ENCODE data around the gene CDH23.

The CDH23 gene

DNA sequence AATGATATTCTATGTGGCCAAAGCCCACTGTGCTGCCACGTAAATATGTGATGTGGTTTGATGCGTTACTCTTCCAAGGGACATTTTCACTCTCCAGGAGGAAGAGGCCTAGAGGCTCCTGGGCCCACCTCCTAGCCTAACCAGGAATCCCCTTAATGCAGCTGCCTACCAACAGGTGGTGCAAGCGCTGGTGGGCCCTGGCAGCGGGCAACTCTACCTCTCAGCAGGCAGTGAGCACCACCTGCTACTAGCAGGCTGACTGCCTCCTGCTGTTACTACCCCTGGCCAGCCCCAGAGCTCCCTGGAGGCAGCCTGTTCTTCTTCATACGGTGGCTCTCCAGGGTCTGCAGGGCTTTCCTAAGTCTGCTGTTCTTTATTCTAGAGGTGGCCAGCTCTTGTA, 62.8 kb downstream of the CDH23 start:
- no peak for DNase-seq (ENCODE audit: low read depth)
- no peak overlapping the region for H3K4me3 ChIP-seq (ENCODE audit: low read depth, low read length)
- in situ Hi-C loops (cut with HindIII; ENCODE audit: low sequenced_read_pairs): no loop called here
- TF ChIP-seq, protein P1, sequence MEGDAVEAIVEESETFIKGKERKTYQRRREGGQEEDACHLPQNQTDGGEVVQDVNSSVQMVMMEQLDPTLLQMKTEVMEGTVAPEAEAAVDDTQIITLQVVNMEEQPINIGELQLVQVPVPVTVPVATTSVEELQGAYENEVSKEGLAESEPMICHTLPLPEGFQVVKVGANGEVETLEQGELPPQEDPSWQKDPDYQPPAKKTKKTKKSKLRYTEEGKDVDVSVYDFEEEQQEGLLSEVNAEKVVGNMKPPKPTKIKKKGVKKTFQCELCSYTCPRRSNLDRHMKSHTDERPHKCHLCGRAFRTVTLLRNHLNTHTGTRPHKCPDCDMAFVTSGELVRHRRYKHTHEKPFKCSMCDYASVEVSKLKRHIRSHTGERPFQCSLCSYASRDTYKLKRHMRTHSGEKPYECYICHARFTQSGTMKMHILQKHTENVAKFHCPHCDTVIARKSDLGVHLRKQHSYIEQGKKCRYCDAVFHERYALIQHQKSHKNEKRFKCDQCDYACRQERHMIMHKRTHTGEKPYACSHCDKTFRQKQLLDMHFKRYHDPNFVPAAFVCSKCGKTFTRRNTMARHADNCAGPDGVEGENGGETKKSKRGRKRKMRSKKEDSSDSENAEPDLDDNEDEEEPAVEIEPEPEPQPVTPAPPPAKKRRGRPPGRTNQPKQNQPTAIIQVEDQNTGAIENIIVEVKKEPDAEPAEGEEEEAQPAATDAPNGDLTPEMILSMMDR (IDR thresholded peaks at IDR 0.05; ENCODE audit: low read depth, low read length, missing control alignments): no peak

DNA sequence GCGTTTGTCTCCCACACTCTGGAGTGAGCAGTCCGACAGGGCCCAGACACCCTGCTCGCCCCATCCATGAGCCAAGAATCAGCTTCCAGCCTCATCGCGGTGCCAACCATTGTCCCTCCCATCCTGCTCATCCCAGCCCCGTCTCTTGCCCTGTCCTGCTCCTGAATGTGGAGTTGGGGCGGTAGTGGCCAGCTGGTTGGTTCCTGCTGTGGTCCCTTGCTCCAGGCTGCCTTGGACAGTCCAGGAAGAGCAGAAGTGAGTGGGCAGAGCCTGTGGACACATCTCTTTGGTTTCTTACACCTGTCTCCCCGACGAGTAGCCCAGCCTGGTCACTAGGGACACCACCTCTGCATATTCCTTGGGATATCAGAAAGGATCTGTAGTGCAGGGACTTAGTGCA, 63.9 kb downstream of the CDH23 start:
- DNase-seq (ENCODE audit: low read depth): no peak
- in situ Hi-C loops (cut with HindIII; ENCODE audit: low sequenced_read_pairs): no loop called here
- TF ChIP-seq, protein P1 (IDR thresholded peaks at IDR 0.05; ENCODE audit: low read depth, low read length, missing control alignments): no peak
- no peak overlapping the region for H3K4me3 ChIP-seq (ENCODE audit: low read depth, low read length)

DNA sequence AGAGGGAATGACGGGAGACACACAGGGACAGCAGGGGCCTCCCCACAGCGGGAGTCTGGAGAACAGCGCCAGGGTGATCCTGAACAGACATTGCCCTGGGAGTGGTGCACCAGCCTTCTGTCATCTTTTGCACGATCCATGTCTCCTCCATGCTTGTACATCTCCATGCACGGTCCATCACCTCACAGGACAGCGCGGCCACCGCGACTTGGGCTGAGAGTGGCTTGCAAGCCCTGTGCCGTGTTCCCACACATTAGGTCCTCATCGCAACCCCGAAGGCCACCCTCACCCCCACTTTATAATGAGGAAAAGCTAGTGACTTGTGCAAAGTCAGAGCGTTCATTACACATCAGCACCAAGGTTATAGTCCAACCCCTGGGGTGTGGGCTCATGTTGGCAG, 64.7 kb downstream of the CDH23 start:
- H3K4me3 ChIP-seq (ENCODE audit: low read depth, low read length): no peak overlapping the region
- TF ChIP-seq, protein P1 (IDR thresholded peaks at IDR 0.05; ENCODE audit: low read depth, low read length, missing control alignments): no peak
- no peak for DNase-seq (ENCODE audit: low read depth)
- in situ Hi-C loops (cut with HindIII; ENCODE audit: low sequenced_read_pairs): no loop called here

DNA sequence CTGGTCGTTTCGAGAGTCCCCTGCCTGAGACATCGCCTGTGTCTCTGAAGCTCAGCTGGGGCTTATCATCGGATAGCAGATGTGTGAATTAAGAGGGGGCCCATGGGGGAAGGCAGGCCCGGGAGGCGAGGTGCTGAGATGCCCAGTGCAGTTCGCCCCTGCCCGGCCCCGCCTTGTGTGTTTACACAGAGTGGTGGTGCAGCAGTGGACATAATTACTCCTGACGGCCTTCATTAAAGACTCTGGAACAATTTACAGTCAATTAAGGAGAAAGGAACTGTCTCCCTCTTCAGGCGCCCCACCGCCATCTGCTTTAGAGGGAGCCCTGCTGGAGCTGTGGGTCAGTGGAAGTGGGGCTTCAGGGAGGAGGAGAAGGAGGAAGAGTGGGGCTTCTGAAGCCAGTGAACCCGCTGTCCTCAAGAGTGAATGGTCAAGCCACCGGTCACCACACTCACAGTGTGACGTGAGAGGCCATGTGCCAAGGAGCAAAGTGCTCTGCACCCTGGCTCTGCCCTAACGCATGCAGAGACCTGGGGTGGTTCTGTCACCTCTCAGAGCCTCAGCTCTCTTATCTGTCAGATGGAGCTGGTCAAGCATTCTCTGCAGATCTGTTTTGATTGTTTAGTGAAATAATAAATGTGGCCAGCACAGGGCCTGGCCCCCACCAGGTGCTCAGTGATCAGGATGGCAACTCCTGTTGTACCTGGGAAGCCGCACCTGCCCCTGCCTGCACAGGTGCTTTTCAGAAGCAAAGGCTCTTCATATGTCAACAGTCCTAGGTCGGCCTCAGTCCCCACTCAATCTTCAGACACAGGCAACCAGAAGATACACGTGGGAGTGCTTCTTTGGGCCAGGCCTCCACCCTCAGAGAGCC, 65.6 kb downstream of the CDH23 start:
- DNase-seq (ENCODE audit: low read depth): no peak
- H3K4me3 ChIP-seq (ENCODE audit: low read depth, low read length): no peak overlapping the region
- in situ Hi-C loops (cut with HindIII; ENCODE audit: low sequenced_read_pairs): no loop called here
- TF ChIP-seq, protein P1 (IDR thresholded peaks at IDR 0.05; ENCODE audit: low read depth, low read length, missing control alignments): no peak

DNA sequence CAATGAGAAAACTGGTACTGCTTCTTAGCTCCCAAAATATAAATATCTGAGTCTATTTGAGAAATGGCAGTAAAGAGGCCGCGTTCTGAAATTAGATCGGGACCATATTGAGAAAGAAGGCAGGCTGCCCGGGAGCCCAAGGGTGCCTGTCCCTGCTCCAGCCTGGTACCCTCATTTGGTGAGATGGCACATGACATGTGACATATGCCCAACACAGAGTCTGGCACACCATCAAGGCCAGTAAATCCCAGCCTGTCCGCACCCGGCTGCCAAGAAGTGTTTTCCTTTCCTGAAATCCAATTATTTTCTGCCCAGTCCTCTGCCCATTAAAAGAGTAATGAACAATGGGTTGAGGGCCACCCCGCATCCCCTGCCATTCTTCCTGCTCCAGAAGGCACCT, 66.4 kb downstream of the CDH23 start:
- in situ Hi-C loops (cut with HindIII; ENCODE audit: low sequenced_read_pairs): no loop called here
- DNase-seq (ENCODE audit: low read depth): no peak
- TF ChIP-seq, protein P1 (IDR thresholded peaks at IDR 0.05; ENCODE audit: low read depth, low read length, missing control alignments): no peak
- no peak overlapping the region for H3K4me3 ChIP-seq (ENCODE audit: low read depth, low read length)

DNA sequence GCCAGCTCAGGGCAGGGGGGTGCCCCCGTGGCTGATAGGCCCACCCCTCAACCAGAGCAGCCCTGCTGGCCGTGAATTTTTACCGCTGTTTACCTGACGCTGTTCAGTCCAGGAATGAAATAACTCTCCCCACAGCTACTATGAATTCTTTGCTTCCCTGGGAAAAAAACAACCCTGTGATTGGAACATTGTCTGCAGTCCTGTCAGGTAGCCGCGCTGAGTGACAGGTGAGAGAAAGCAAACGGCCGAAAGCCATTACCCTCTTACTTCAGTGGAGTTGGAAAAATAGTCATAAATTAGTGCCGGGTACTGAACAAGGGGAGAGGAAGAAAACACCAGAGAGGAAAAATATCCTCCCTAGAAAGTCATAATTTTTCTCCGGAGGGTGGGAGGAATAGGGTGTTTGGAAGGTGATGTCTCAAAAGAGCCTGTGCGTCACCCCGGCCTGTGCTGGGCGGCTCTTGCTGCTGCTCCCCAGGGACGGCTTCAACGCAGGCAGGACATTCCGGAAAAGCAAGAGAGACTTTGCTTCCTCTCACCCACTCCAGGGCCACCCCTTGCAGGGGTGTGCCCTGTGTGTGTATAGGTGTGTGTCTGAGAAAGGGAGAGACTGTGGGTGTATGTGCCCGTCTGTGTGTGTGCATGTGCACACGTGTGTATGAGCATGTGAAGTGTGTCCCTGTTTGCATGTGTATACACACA, 69.0 kb downstream of the CDH23 start:
- in situ Hi-C loops (cut with HindIII; ENCODE audit: low sequenced_read_pairs): no loop called here

More for the DNA sequence above, 69.0 kb downstream of the CDH23 start:
- no peak overlapping the region for H3K4me3 ChIP-seq (ENCODE audit: low read depth, low read length)
- TF ChIP-seq, protein P1 (IDR thresholded peaks at IDR 0.05; ENCODE audit: low read depth, low read length, missing control alignments): no peak
- no peak for DNase-seq (ENCODE audit: low read depth)

Data from astrocyte of the cerebellum (primary cell).